G401 (cell line): ENCODE data around the gene SARS2. TPM values are rescaled to one million over a fixed set of nuclear protein-coding genes. Genes with fewer than 3 reads are reported as not detected.
"Not testable (repeated sequence)": the region's sequence is repeated elsewhere in the genome, so short reads cannot be mapped to it uniquely, and the experiment has no call there.

Experiments
- DNase-seq: peaks from one replicate; pipeline ENCODE4 v3.0.0-alpha.2; 2015; ENCODE audit warnings: low spot score
- in situ Hi-C: cut with HindIII; loops from 2 replicates; pipeline ENCODE4 v1.10.0; 2016; ENCODE audit warnings: low sequenced_read_pairs, mixed read lengths
- total RNA-seq: library from RNA; depleted of rRNA; stranded (reverse); fragments of >200 nt; shearing (Covaris generic); gene quantifications from 2 replicates; pipeline ENCODE4 v1.2.3, GENCODE V29; 2014; rRNA removed

SARS2 gene
- total RNA-seq, 1 experiment from 2014 or later, result 43.0 TPM

- in situ Hi-C loops, result no loop called here
- DNase-seq, result no peak
Measured at GRCh38 chr19:38877781-38878574, 52.6 kb downstream of the SARS2 start, which contains the start of gene RINL. Gene RINL (minus strand): TSS chr19:38878275. CDS start chr19:38876742, 1,533 bp downstream.

GRCh38 chr19:38875656-38876395 is 54.7 kb downstream of the SARS2 start:
- no peak for DNase-seq
- in situ Hi-C loops, result no loop called here

GRCh38 chr19:38873400-38873799 is 57.2 kb downstream of the SARS2 start:
- DNase-seq, in situ Hi-C loops: not testable (repeated sequence)

GRCh38 chr19:38870612-38871011 is 60.0 kb downstream of the SARS2 start:
- DNase-seq, result no peak
- in situ Hi-C loops, result no loop called here

- DNase-seq, result peak; percentile 91
- in situ Hi-C loops, result no loop called here
Measured at GRCh38 chr19:38869836-38870607, 60.5 kb downstream of the SARS2 start.

- in situ Hi-C loops, result no loop called here
- peak; percentile 35 for DNase-seq
Measured at GRCh38 chr19:38869160-38869835, 61.3 kb downstream of the SARS2 start.

GRCh38 chr19:38868551-38868950 is 62.0 kb downstream of the SARS2 start:
- no peak for DNase-seq
- in situ Hi-C loops, result no loop called here

- in situ Hi-C loops, result no loop called here
- no peak for DNase-seq
Measured at GRCh38 chr19:38867171-38867780, 63.3 kb downstream of the SARS2 start.

Other genes with a start within 250 kb of the SARS2 start
- gene CAPN12, start 186.3 kb downstream of the SARS2 start, total RNA-seq, result 5.3 and 5.8 TPM in 2 replicates
- gene LGALS7, start 157.2 kb downstream of the SARS2 start, total RNA-seq, result not detected in 2 replicates
- gene LGALS7B, start 141.6 kb downstream of the SARS2 start, total RNA-seq, result not detected in 2 replicates
- not detected in 2 replicates for gene LGALS4, start 117.8 kb downstream of the SARS2 start, total RNA-seq
- 210 and 267 TPM in 2 replicates for gene ECH1, start 99.0 kb downstream of the SARS2 start, total RNA-seq
- gene HNRNPL, start 80.8 kb downstream of the SARS2 start, total RNA-seq, result 600 and 749 TPM in 2 replicates
- 5.6 and 7.3 TPM in 2 replicates for gene RINL, start 52.5 kb downstream of the SARS2 start, total RNA-seq
- 114 and 122 TPM in 2 replicates for gene SIRT2, start 31.1 kb downstream of the SARS2 start, total RNA-seq
- 48.1 and 63.2 TPM in 2 replicates for gene NFKBIB, start 30.8 kb downstream of the SARS2 start, total RNA-seq
- gene CCER2, start 18.6 kb downstream of the SARS2 start, total RNA-seq, result not detected in 2 replicates
- gene MRPS12, start 181 bp upstream of the SARS2 start, total RNA-seq, result 105 and 161 TPM in 2 replicates
- gene FBXO17, start 45.0 kb upstream of the SARS2 start, total RNA-seq, result 47.4 and 91.4 TPM in 2 replicates
- 44.0 and 52.2 TPM in 2 replicates for gene FBXO27, start 101.8 kb upstream of the SARS2 start, total RNA-seq
- gene ACP7, start 153.6 kb upstream of the SARS2 start, total RNA-seq, result not detected in 2 replicates
- 12.8 and 15.3 TPM in 2 replicates for gene PAK4, start 195.0 kb upstream of the SARS2 start, total RNA-seq